Activated CD4-positive, alpha-beta memory T cell treated with anti-CD3 and anti-CD28 coated beads, Interleukin-2, amount 10 ng/mL, durations not matched to agents 7 days and 5 days (primary cell): ENCODE measurements around the gene SUSD4. TPM values are rescaled to one million over a fixed set of nuclear protein-coding genes. Genes with fewer than 3 reads are reported as not detected.

Source experiments
- CTCF ChIA-PET: fragments of 350-600 bp; sonication (Branson Sonifier 250); formaldehyde crosslinking; loops from one replicate; lab custom pipeline; 2021; ENCODE audit warnings: antibody characterized with exemption, inconsistent platforms; lab: Charles Lee
- POLR2A ChIA-PET: fragments of 350-600 bp; sonication (Branson Sonifier 250); formaldehyde crosslinking; loops from one replicate; lab custom pipeline; 2021; ENCODE audit warnings: antibody characterized with exemption; lab: Charles Lee
- DNase-seq: peaks from one replicate; pipeline ENCODE4 v3.0.0-alpha.2; 2020
- H3K27ac Mint-ChIP-seq: one replicate; pipeline ENCODE4 v1.8.0; 2021; ENCODE audit warnings: mild to moderate bottlenecking, mixed read lengths
- H3K27me3 Mint-ChIP-seq: one replicate; pipeline ENCODE4 v1.8.0; 2021; ENCODE audit warnings: mixed read lengths
- H3K36me3 Mint-ChIP-seq: one replicate; pipeline ENCODE4 v1.8.0; 2021; ENCODE audit warnings: low read depth, mixed read lengths
- H3K4me1 Mint-ChIP-seq: one replicate; pipeline ENCODE4 v1.8.0; 2021; ENCODE audit warnings: mixed read lengths
- H3K4me3 Mint-ChIP-seq: one replicate; pipeline ENCODE4 v1.8.0; 2021; ENCODE audit warnings: mild to moderate bottlenecking, mixed read lengths
- H3K9me3 Mint-ChIP-seq: one replicate; pipeline ENCODE4 v1.8.0; 2021; ENCODE audit warnings: mixed read lengths
- total RNA-seq, 2 experiments: library from RNA; stranded (reverse); gene quantifications; one replicate each; pipeline ENCODE4 v1.2.3, GENCODE V29; 2021

Gene SUSD4
- total RNA-seq, 2 experiments from 2014 or later: 0.23 to 0.28 TPM

DNA sequence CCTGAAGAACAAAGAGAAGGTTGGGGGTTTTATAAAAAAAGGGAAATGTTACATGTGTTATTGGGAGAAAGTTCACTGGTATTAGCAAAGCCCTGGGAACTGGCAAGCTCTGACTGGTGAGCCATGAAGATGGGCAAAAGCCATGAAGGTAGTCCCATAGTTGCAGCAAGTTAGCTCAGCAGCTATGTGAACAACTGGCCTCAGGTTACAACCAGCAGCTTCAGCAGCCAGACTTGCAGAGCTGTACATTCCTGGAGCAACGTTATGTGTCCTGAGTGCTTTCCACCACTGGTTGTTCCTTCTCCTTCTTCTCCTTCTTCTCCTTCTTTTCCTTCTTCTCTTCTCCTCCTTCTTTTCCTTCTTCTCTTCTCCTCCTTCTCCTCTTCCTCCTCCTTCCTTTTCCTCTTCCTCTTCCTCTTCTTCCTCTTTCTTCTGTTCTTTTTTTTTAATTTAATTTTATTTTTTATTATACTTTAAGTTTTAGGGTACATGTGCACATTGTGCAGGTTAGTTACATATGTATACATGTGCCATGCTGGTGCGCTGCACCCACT, 164.8 kb downstream of the SUSD4 start:
- Mint-ChIP-seq H3K4me1 (no peaks in the 10 kb centered on the region), H3K27ac (no peak overlapping the region), H3K36me3 (no peaks in the 10 kb centered on the region), H3K27me3 (peaks cover 14% of the 10 kb centered on the region), H3K9me3 (no peaks in the 10 kb centered on the region), H3K4me3 (no peak overlapping the region)
- POLR2A ChIA-PET: no interaction called here
- CTCF ChIA-PET: no interaction called here
- no peak for DNase-seq

GRCh38 chr1:223198628-223198965, 165.4 kb downstream of the SUSD4 start:
- Mint-ChIP-seq H3K36me3 (no peaks in the 10 kb centered on the region), H3K9me3 (no peaks in the 10 kb centered on the region), H3K4me1 (no peaks in the 10 kb centered on the region), H3K4me3 (no peak overlapping the region), H3K27ac (no peak overlapping the region), H3K27me3 (peaks cover 14% of the 10 kb centered on the region)
- ChIA-PET CTCF (no interaction called here), POLR2A (no interaction called here)
- DNase-seq: no peak

DNA sequence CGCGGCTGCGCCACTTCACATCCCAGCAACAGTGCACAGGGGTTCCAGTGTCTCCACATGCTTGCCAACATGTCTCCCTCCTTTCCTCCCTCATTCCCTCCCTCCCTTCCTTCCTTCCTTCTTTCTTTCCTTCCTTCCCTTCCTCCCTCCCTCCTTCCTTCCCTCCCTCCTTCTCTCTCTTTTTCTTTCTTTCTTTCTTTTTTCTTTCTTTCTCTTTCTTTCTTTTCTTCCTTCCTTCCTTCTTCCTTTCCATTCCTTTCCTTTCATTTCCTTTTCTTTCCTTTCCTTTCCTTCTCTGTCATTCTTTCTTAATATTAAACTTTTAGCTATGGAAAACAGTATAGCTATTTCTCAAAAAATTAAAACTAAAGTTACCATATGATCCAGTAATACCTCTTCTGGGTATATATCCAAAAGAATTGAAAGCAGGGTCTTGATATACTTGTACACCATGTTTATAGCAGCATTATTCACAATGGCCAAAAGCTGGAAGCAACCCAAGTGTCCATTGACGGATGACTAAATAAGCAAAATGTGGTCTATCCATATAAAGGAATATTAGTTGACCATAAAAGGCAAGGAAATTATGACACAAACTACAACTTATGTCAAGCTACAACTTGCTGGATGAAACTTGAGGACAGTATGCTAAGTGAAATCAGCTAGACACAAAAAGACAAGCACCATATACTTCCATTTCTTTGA, 165.9 kb downstream of the SUSD4 start:
- ChIA-PET POLR2A (no interaction called here), CTCF (interaction anchor here (0.5 kb wide), 1 partner anchor 562 kb away, joined by 4 read pairs; no protein-coding TSS in a partner anchor)
- H3K27me3 Mint-ChIP-seq: peaks cover 15% of the 10 kb centered on the region
- no peak overlapping the region for H3K4me3 Mint-ChIP-seq
- no peaks in the 10 kb centered on the region for H3K36me3 Mint-ChIP-seq
- H3K9me3 Mint-ChIP-seq: no peaks in the 10 kb centered on the region
- DNase-seq: no peak
- H3K4me1 Mint-ChIP-seq: no peaks in the 10 kb centered on the region
- no peak overlapping the region for H3K27ac Mint-ChIP-seq

- CTCF ChIA-PET: no interaction called here
- H3K27me3 Mint-ChIP-seq: peaks cover 49% of the 10 kb centered on the region
- H3K4me1 Mint-ChIP-seq: peaks cover 12% of the 10 kb centered on the region
- POLR2A ChIA-PET: interaction anchor here (1.0 kb wide), 1 partner anchor 40 kb away, joined by 5 read pairs; no protein-coding TSS in a partner anchor
- no peak overlapping the region for H3K27ac Mint-ChIP-seq
- H3K36me3 Mint-ChIP-seq: no peaks in the 10 kb centered on the region
- DNase-seq: peak; percentile 41
- no peak overlapping the region for H3K4me3 Mint-ChIP-seq
- H3K9me3 Mint-ChIP-seq: no peaks in the 10 kb centered on the region
These were observed 173.9 kb downstream of the SUSD4 start for GRCh38 chr1:223189903-223190724.

DNA sequence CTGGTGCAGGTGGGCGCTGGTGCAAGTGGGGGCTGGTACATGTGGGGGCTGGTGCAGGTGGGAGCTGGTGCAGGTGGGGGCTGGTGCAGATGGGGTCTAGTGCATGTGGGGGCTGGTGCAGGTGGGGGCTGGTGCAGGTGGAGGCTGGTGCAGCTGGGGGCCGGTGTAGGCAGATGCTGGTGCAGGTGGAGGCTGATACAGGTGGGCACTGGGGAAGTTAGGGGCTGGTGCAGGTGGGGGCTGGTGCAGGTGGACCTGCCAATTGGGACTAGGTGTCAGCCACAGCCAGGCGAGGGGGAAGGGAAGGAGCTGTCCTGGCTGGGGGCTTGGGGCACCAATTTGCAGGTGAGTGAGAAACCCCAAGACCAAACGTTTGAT, 174.5 kb downstream of the SUSD4 start:
- CTCF ChIA-PET: no interaction called here
- no peaks in the 10 kb centered on the region for H3K36me3 Mint-ChIP-seq
- no peak overlapping the region for H3K4me3 Mint-ChIP-seq
- POLR2A ChIA-PET: interaction anchor here (1.0 kb wide), 1 partner anchor 41 kb away, joined by 5 read pairs; no protein-coding TSS in a partner anchor
- H3K27me3 Mint-ChIP-seq: peaks cover 51% of the 10 kb centered on the region
- no peaks in the 10 kb centered on the region for H3K9me3 Mint-ChIP-seq
- no peak overlapping the region for H3K27ac Mint-ChIP-seq
- no peak for DNase-seq
- H3K4me1 Mint-ChIP-seq: peaks cover 12% of the 10 kb centered on the region

DNA sequence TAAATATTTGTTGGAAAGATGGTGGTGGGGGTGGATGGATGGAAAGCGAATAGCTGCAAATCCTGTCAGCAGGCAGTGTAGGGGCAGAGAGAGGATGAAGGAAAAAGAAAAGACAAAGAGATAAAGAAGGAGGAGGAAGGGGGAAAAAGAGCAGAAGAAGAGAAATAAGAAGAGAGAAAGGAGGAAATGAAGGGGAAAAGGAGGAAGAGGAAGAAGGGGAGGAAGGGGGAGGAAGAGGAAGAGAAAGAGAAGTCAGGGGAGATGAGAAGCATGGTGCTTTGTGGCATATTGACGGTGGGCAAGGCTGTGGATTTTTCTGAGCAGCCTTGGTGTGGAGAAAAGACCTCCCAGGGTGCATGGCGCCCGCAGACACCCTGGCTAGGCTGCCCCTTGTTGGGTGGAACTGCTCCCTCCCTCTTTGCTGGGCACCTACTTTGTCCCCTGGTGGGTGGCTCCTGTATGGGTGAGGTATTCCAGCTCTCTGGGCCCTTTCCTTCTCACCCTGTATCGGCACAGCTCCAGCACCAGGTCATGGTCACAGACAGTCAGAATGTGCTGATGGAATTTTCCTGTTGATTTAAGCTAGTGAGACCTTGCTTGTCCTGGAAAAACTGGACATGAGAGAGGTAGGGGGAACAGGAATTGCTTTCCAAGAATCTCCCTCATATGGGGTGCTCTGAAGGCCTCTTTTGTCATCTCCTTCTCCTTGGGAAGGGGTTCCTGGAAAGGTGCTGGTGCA, 175.2 kb downstream of the SUSD4 start:
- H3K4me1 Mint-ChIP-seq: peaks cover 12% of the 10 kb centered on the region
- H3K9me3 Mint-ChIP-seq: no peaks in the 10 kb centered on the region
- H3K27me3 Mint-ChIP-seq: peaks cover 51% of the 10 kb centered on the region
- ChIA-PET POLR2A (interaction anchor here (1.0 kb wide), 1 partner anchor 41 kb away, joined by 5 read pairs; no protein-coding TSS in a partner anchor), CTCF (no interaction called here)
- no peak overlapping the region for H3K4me3 Mint-ChIP-seq
- no peak for DNase-seq
- H3K27ac Mint-ChIP-seq: no peak overlapping the region
- H3K36me3 Mint-ChIP-seq: no peaks in the 10 kb centered on the region

DNA sequence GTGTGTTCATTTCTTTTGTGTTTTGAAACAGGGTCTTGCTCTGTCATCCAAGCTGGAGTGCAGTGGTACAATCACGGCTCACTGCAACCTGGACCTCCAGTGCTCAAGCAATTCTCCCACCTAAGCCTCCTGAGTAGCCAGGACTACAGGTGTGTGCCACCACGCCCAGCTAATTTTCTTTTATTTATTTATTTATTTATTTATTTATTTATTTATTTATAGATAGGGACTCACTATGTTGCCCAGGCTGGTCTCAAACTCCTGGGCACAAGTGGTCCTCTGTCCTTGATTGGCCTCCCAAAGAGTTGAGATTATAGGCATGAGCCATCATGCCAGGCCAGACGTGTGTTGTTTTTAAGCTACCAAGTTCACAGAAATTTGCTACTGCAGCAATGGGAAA, 177.2 kb downstream of the SUSD4 start:
- POLR2A ChIA-PET: no interaction called here
- Mint-ChIP-seq H3K27me3 (peaks cover 50% of the 10 kb centered on the region), H3K4me3 (no peak overlapping the region), H3K36me3 (no peaks in the 10 kb centered on the region), H3K9me3 (no peaks in the 10 kb centered on the region), H3K27ac (no peak overlapping the region), H3K4me1 (peaks cover 12% of the 10 kb centered on the region)
- no peak for DNase-seq
- CTCF ChIA-PET: interaction anchor here (1.0 kb wide), 1 partner anchor 64 kb away, joined by 3 read pairs; no protein-coding TSS in a partner anchor

GRCh38 chr1:223183268-223183862, 180.6 kb downstream of the SUSD4 start:
- Mint-ChIP-seq H3K4me3 (no peak overlapping the region), H3K27ac (no peak overlapping the region), H3K36me3 (no peaks in the 10 kb centered on the region), H3K9me3 (no peaks in the 10 kb centered on the region), H3K4me1 (no peaks in the 10 kb centered on the region), H3K27me3 (peaks cover 47% of the 10 kb centered on the region)
- ChIA-PET POLR2A (no interaction called here), CTCF (no interaction called here)
- no peak for DNase-seq

- Mint-ChIP-seq H3K9me3 (no peaks in the 10 kb centered on the region), H3K4me3 (no peak overlapping the region), H3K36me3 (no peaks in the 10 kb centered on the region), H3K27me3 (peaks cover 28% of the 10 kb centered on the region), H3K4me1 (no peaks in the 10 kb centered on the region), H3K27ac (no peak overlapping the region)
- POLR2A ChIA-PET: no interaction called here
- DNase-seq: no peak
- CTCF ChIA-PET: no interaction called here
These were observed 183.2 kb downstream of the SUSD4 start for GRCh38 chr1:223180731-223181321.

DNA sequence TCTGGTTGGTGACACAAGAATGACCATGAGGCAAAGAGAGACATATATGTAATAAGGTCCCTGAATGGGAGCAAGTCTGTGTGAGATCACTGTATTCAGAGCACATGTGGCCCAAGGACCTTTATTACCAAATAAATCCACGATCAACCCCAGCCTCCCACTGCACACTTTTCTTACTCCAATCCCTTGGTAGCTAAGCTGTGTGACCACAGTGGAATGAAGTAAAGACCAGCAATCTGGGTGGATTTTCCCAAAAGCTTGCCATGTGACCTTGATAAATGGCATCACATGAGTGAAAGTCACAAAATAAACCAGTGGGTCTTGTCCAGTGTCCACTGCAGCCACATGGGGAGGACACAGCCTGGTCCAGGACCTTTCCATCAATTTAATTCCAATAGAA, 184.2 kb downstream of the SUSD4 start:
- Mint-ChIP-seq H3K36me3 (no peaks in the 10 kb centered on the region), H3K4me1 (no peaks in the 10 kb centered on the region), H3K27me3 (peaks cover 22% of the 10 kb centered on the region), H3K27ac (no peak overlapping the region), H3K4me3 (no peak overlapping the region), H3K9me3 (no peaks in the 10 kb centered on the region)
- ChIA-PET CTCF (no interaction called here), POLR2A (no interaction called here)
- DNase-seq: no peak

DNA sequence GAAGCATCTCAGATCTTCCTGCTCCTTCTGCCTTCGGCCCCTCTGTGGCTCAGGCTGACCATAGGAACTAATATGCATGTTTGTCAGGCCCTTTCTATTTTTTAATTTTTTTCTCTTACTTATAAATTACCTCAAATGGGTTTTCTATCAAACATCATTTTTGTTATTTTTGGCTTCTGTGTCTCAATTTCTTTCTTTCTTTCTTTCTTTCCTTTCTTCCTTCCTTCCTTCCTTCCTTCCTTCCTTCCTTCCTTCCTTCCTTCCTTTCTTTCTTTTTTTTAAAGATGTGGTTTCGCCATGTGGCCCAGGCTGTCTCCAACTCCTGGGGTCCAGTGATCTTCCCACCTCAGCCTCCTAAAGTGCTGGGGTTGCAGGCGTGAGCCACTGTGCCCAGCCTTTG, 184.7 kb downstream of the SUSD4 start:
- no peaks in the 10 kb centered on the region for H3K9me3 Mint-ChIP-seq
- ChIA-PET POLR2A (no interaction called here), CTCF (no interaction called here)

GRCh38 chr1:223177681-223178080, 186.3 kb downstream of the SUSD4 start:
- Mint-ChIP-seq H3K27ac (no peak overlapping the region), H3K4me1 (no peaks in the 10 kb centered on the region), H3K9me3 (no peaks in the 10 kb centered on the region), H3K27me3 (peaks cover 20% of the 10 kb centered on the region), H3K36me3 (no peaks in the 10 kb centered on the region), H3K4me3 (no peak overlapping the region)
- POLR2A ChIA-PET: no interaction called here
- CTCF ChIA-PET: no interaction called here
- no peak for DNase-seq

More for the DNA sequence above, 184.7 kb downstream of the SUSD4 start:
- H3K4me1 Mint-ChIP-seq: no peaks in the 10 kb centered on the region
- no peak overlapping the region for H3K4me3 Mint-ChIP-seq
- peaks cover 22% of the 10 kb centered on the region for H3K27me3 Mint-ChIP-seq
- H3K36me3 Mint-ChIP-seq: no peaks in the 10 kb centered on the region
- DNase-seq: no peak
- no peak overlapping the region for H3K27ac Mint-ChIP-seq
